HG03045 (cell line): ENCODE data around the gene SPANXN4.
A peak's percentile ranks its signal among the peaks of the same experiment; 100 is the strongest.

Experiments
- ATAC-seq: cut with Tn5 transposase; IDR thresholded peaks from one replicate; pipeline ENCODE4 v1.9.1; 2021; ENCODE audit warnings: mild to moderate bottlenecking, moderate library complexity; ENCODE audit not compliant: unreplicated experiment

SPANXN4 gene

GRCh38 chrX:143025628-143026027 lies at the start of gene SPANXN4:
Gene SPANXN4, plus strand, starts transcription at chrX:143025928. Its CDS starts 87 bp downstream, at chrX:143026015.
- no peak for ATAC-seq

- ATAC-seq, result peak; percentile 91
Measured at GRCh38 chrX:142977128-142977914, 48.4 kb upstream of the SPANXN4 start.

DNA sequence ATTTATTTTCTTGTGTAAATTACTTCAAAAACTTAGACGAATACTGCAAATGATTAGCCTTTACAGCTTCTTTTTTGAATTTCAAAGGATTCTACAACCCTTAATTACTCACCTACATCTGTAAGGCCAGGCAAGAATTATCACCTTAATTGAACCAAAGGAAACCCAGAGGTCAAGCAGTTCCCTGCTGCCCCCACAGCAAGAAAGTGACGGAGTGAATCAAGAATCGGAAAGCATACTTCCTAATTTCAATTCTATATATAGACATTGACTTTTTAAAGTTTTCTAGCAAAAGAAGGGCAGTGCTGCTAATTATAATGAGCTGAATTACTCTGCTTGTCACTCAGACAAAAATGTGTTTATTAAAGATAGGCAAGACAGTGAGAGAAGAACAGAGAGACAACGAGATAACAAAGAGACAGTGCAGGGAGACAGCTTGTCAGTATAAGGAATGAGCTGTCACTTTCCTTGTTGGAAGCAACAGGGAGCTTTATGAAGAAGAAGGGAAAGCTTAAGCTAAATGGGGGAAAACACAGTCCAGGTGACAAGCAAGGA lies 47.5 kb upstream of the SPANXN4 start:
- no peak for ATAC-seq

- ATAC-seq, result no peak
Measured at GRCh38 chrX:142982679-142983078, 43.0 kb upstream of the SPANXN4 start.

GRCh38 chrX:142994988-142995387 lies 30.7 kb upstream of the SPANXN4 start:
- no peak for ATAC-seq

- no peak for ATAC-seq
Measured at GRCh38 chrX:142998447-142999198, 27.1 kb upstream of the SPANXN4 start.

DNA sequence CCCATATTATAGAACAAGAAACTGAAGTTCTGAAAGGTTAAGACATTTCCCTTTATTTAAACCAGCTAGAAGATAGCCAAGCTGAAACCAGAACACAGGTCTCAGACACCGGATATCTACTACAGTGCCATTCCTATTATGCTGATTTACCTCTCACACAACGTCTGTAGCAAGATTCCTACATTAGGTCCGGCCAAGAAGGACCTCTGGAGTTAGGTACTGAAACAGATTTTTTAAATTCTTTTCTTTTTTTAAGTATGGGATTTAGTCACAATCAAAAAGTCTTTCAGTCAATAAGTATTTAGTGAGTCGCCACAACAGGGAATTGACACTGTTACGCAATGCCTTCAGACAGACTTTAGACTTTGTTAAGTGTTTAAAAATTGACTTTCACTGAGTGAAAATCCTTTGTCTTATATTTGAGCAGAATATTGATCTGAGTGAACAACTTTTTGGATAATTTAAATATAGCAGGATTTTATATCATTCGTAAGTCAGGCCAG lies 26.5 kb upstream of the SPANXN4 start:
- ATAC-seq, result no peak

GRCh38 chrX:143002206-143002605 lies 23.5 kb upstream of the SPANXN4 start:
- ATAC-seq, result no peak

- ATAC-seq, result no peak
Measured at GRCh38 chrX:143017272-143017671, 8.5 kb upstream of the SPANXN4 start.

GRCh38 chrX:143027275-143027674 lies 1.5 kb downstream of the SPANXN4 start:
- no peak for ATAC-seq

- ATAC-seq, result no peak
Measured at GRCh38 chrX:143047511-143047910, 21.8 kb downstream of the SPANXN4 start.

- ATAC-seq, result no peak
Measured at GRCh38 chrX:143058120-143058519, 32.4 kb downstream of the SPANXN4 start.

DNA sequence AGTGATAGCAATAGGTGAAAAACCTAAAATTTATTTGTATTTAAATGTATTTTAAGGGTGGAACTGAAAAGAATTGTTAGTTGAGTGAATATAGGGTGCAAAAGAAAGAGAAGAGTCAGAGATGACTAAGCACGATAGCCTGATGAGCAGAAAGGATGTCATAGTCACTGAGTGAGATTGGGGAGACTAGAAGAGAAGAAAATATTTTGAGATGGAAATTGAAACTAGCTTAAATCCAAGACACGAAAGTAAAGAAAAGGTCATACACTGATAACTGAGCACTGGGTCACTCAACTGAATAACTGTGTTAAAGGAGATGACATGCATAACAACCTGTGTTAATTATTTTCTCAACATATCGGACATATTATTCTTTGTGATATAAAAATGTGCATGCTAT lies 55.5 kb downstream of the SPANXN4 start:
- no peak for ATAC-seq

- ATAC-seq, result no peak
Measured at GRCh38 chrX:143082537-143082936, 56.8 kb downstream of the SPANXN4 start.
